IgD-negative memory B cell (primary cell): Measurements from ENCODE around the gene USP44. TPM values are rescaled to one million over a fixed set of nuclear protein-coding genes. Genes with fewer than 3 reads are reported as not detected.

Source experiments
- H3K27ac Mint-ChIP-seq, 3 donors: one replicate each; pipeline ENCODE4 v1.8.0; 2020 to 2022; ENCODE audit warnings: mild to moderate bottlenecking in 3 of 3, mixed read lengths in 3 of 3, moderate library complexity in 1 of 3
- H3K27me3 Mint-ChIP-seq: one replicate; pipeline ENCODE4 v1.8.0; 2021; ENCODE audit warnings: mixed read lengths
- H3K36me3 Mint-ChIP-seq: one replicate; pipeline ENCODE4 v1.8.0; 2020; ENCODE audit warnings: mild to moderate bottlenecking, mixed read lengths
- H3K4me1 Mint-ChIP-seq, 3 donors: one replicate each; pipeline ENCODE4 v1.8.0; 2020 to 2022; ENCODE audit warnings: mixed read lengths in 3 of 3, mild to moderate bottlenecking in 1 of 3
- H3K4me3 Mint-ChIP-seq, 4 donors: one replicate each; pipeline ENCODE4 v1.8.0; 2020 to 2022; ENCODE audit warnings: mild to moderate bottlenecking in 4 of 4, mixed read lengths in 4 of 4, moderate library complexity in 3 of 4
- H3K9me3 Mint-ChIP-seq, 3 donors: one replicate each; pipeline ENCODE4 v1.8.0; 2020 to 2021; ENCODE audit warnings: mixed read lengths in 3 of 3, mild to moderate bottlenecking in 1 of 3
- polyA plus RNA-seq: library from polyadenylated mRNA; unstranded; fragments of 300-500 nt; fragmentation: Illumina TruSeq; gene quantifications from one replicate; pipeline ENCODE4 v1.2.3, GENCODE V29; 2021

USP44 gene
- polyA plus RNA-seq, 1 donor from 2014 or later: 5.5 TPM

GRCh38 chr12:95557625-95558024 is 6.3 kb upstream of the USP44 start:
- H3K36me3 Mint-ChIP-seq: no peaks in the 10 kb centered on the region
- peaks cover 2% of the 10 kb centered on the region for H3K27me3 Mint-ChIP-seq
- H3K27ac Mint-ChIP-seq: no peak overlapping the region
- peaks cover 0 to 2% (median 0%) of the 10 kb centered on the region in 3 donors for H3K4me1 Mint-ChIP-seq
- no peaks in the 10 kb centered on the region for H3K9me3 Mint-ChIP-seq
- no peak overlapping the region for H3K4me3 Mint-ChIP-seq

GRCh38 chr12:95554532-95555071 is 3.3 kb upstream of the USP44 start:
- H3K27me3 Mint-ChIP-seq: no peaks in the 10 kb centered on the region
- no peak overlapping the region for H3K4me3 Mint-ChIP-seq
- peaks cover 4 to 17% (median 9%) of the 10 kb centered on the region in 3 donors for H3K4me1 Mint-ChIP-seq
- H3K27ac Mint-ChIP-seq: no peak overlapping the region
- H3K9me3 Mint-ChIP-seq: no peaks in the 10 kb centered on the region
- H3K36me3 Mint-ChIP-seq: no peaks in the 10 kb centered on the region

DNA sequence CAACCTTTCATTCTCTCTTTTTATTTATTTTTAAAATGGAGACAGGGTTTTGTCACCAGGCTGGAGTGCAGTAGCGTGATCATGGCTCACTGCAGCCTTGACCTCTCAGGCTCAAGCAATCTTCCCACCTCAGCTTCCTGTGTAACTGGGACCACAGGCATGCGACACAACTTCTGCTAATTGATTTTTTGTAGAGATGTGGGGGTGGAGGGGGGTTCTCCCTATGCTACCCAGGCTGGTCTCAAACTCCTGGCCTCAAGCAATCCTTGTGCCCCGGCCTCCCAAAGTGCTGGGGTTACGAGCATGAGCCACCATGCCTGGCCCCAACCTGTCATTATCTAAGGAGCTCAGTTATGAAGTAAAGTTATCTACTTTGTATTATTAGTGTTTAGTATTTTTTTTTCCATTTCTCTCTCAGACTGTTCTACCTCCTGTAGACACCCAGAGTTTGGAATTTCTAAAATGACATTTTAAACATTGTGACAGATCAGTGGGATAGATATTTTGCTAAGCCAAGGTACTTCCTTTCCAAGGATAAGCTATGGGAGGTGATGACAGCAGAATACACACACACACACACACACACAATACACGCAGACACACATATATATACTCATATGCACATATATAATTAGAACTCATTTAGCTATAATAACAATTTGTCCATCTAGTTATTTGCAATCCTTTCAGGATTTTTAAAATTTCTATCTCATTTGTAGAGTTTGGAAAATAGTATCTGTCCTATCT is 2.1 kb upstream of the USP44 start:
- H3K9me3 Mint-ChIP-seq: peaks cover 0 to 2% (median 0%) of the 10 kb centered on the region in 3 donors
- peak overlapping the region in 1 of 4 donors; percentile 1 for H3K4me3 Mint-ChIP-seq
- H3K36me3 Mint-ChIP-seq: no peaks in the 10 kb centered on the region
- no peaks in the 10 kb centered on the region for H3K27me3 Mint-ChIP-seq
- no peak overlapping the region for H3K27ac Mint-ChIP-seq
- peaks cover 6 to 25% (median 9%) of the 10 kb centered on the region in 3 donors for H3K4me1 Mint-ChIP-seq

GRCh38 chr12:95551913-95552516 is 739 bp upstream of the USP44 start:
- Mint-ChIP-seq H3K9me3 (peaks cover 0 to 2% (median 0%) of the 10 kb centered on the region in 3 donors), H3K4me3 (peak overlapping the region in 2 of 4 donors; percentile 59 to 92), H3K36me3 (no peaks in the 10 kb centered on the region), H3K27me3 (peaks cover 2% of the 10 kb centered on the region), H3K4me1 (peaks cover 9 to 35% (median 15%) of the 10 kb centered on the region in 3 donors), H3K27ac (no peak overlapping the region)

DNA sequence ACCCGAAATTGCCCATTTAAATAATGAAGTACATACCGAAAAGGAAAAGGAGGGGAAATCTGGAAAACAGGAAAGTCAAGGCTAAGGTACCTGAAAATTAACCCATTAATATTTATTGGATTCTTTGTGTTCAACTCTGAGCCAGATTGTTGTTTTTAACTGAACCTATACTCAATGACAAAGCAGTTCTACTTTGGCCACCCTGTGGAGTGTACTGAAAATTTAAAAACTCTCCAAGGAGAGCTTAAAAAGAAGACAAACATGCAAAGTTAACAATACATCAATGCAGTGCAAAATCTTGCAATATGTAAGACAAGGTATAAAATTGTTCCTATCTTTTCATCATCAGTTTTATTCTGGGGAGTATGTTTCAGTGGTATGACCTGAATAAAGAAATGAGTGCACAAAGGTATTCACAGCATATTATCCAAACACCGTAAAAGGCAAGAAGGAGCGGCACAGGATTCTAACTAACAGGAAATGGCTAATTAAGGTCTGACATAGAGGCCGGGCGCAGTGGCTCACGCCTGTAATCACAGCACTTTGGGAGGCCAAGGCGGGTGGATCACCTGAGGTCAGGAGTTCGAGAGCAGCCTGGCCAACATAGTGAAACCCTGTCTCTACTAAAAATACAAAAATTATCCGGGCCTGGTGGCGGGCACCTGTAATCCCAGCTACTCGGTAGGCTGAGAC is 1.7 kb downstream of the USP44 start:
- Mint-ChIP-seq H3K36me3 (no peaks in the 10 kb centered on the region), H3K9me3 (peaks cover 0 to 2% (median 0%) of the 10 kb centered on the region in 3 donors), H3K4me3 (peak overlapping the region; percentile 89 to 92 (median 90)), H3K4me1 (peaks cover 9 to 36% (median 19%) of the 10 kb centered on the region in 3 donors), H3K27ac (peak overlapping the region in 2 of 3 donors; percentile 74 to 82), H3K27me3 (peaks cover 2% of the 10 kb centered on the region)

DNA sequence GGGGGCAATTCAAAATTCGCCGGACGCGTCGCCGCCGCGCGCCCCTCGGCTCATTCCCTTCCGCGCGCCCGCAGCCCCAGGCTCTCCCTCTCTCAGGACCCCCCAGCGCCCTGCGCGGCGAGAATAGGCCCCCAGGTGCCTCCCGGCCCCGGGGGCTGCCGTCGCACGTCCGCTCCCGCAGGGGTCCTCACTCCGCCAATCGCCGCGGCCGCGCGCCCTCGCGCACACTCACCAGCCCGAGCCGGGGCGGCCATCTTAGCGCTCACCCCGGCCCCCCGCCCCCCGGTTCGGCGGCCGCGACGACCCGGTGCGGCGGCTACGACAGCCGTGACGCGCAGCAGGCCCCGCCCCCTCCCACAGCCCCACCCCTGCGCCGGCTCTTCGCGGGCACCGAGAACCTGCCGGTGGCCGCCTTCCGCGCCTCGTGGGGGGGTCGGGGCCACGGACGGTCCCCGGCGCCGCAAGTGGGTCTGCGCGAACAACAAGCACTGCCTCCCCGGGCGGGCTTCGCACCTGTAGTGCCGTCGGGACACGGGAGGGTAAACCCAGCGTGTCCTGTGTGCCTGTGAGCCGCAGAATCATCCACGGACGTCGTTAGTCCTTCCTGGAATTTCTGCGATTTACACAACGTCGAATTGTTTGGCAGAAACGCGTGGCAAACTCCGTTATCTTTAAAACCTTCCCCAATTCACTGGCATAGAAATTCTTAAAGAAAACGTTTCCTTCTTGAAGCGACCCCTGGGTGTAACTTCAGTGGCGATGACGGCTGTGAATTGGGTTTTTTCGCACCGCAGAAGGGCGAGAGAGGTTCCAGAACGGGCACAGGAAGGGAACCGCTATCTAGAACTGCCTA is 2.5 kb downstream of the USP44 start:
- Mint-ChIP-seq H3K9me3 (peaks cover 0 to 2% (median 0%) of the 10 kb centered on the region in 3 donors), H3K36me3 (no peaks in the 10 kb centered on the region), H3K4me3 (peak overlapping the region; percentile 89 to 95 (median 91)), H3K27ac (peak overlapping the region; percentile 74 to 88 (median 82)), H3K27me3 (peaks cover 2% of the 10 kb centered on the region), H3K4me1 (peaks cover 9 to 36% (median 19%) of the 10 kb centered on the region in 3 donors)

GRCh38 chr12:95548056-95548538 is 3.2 kb downstream of the USP44 start:
- peaks cover 9 to 36% (median 17%) of the 10 kb centered on the region in 3 donors for H3K4me1 Mint-ChIP-seq

GRCh38 chr12:95547522-95548055 is 3.7 kb downstream of the USP44 start:
- peak overlapping the region; percentile 68 to 87 (median 68) for H3K27ac Mint-ChIP-seq
- H3K9me3 Mint-ChIP-seq: peaks cover 0 to 2% (median 0%) of the 10 kb centered on the region in 3 donors
- H3K4me3 Mint-ChIP-seq: peak overlapping the region; percentile 90 to 98 (median 94)
- peaks cover 2% of the 10 kb centered on the region for H3K27me3 Mint-ChIP-seq
- H3K36me3 Mint-ChIP-seq: no peaks in the 10 kb centered on the region
- H3K4me1 Mint-ChIP-seq: peaks cover 9 to 36% (median 17%) of the 10 kb centered on the region in 3 donors

More at GRCh38 chr12:95548056-95548538, 3.2 kb downstream of the USP44 start:
- Mint-ChIP-seq H3K9me3 (peaks cover 0 to 2% (median 0%) of the 10 kb centered on the region in 3 donors), H3K27me3 (peaks cover 2% of the 10 kb centered on the region), H3K4me3 (peak overlapping the region; percentile 90 to 98 (median 94)), H3K27ac (peak overlapping the region; percentile 68 to 88 (median 87)), H3K36me3 (no peaks in the 10 kb centered on the region)

DNA sequence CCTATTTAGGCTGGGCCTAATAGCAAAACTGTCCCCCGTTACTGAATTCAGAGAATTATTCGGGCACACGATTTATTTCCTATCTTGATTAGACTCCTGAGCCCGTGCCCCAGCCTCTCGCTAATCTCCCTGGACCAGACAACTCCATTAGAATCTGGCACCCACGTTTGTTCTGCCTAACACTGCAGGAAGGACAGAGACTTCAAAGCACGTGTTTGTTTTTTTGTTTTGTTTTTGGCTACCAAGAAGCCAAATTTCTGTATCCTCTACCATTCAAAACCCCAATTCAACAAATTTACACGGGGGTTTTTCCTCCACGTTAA is 4.8 kb downstream of the USP44 start:
- peaks cover 2% of the 10 kb centered on the region for H3K27me3 Mint-ChIP-seq

DNA sequence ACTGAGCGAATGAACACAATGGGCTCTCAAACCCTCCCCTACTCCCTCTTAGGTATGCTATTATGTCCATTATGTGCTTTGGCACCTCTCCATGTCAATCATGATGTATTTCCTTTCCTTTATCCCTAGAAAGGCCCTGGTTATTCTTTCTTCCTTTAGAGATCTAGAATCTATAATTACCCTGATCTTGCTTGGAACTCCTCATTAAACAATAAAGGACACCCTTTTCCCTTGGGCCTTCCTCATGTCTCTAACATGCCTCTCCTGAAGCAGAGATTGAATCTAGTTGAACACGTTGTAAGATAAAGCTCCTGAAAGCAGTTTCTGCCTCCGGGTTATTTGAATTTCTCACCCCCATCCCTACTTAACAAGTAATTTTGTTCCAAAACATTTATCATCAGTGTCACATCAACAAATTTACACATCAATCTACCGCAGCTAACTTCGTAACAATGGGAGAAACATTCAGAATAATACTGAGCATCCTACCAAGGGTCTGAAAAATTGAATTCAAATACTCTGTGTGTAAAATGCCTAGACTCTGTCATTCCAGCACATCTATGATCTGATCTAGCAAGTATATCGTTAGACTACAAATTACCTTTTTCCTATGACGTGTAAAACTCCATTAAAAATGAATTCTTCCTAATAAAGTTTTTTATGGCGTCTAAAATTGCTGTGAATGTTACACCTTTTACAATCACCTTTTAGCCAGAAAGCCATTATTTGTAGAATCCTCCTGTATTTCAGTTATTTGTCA is 5.4 kb downstream of the USP44 start:
- Mint-ChIP-seq H3K4me1 (peaks cover 5 to 22% (median 10%) of the 10 kb centered on the region in 3 donors), H3K27ac (no peak overlapping the region), H3K9me3 (peaks cover 0 to 2% (median 0%) of the 10 kb centered on the region in 3 donors), H3K4me3 (peak overlapping the region in 1 of 4 donors; percentile 92), H3K36me3 (no peaks in the 10 kb centered on the region), H3K27me3 (peaks cover 2% of the 10 kb centered on the region)

More for the DNA sequence above, 4.8 kb downstream of the USP44 start:
- Mint-ChIP-seq H3K27ac (no peak overlapping the region), H3K4me1 (peaks cover 5 to 27% (median 10%) of the 10 kb centered on the region in 3 donors), H3K36me3 (no peaks in the 10 kb centered on the region), H3K9me3 (peaks cover 0 to 2% (median 0%) of the 10 kb centered on the region in 3 donors), H3K4me3 (peak overlapping the region in 1 of 4 donors; percentile 92)

DNA sequence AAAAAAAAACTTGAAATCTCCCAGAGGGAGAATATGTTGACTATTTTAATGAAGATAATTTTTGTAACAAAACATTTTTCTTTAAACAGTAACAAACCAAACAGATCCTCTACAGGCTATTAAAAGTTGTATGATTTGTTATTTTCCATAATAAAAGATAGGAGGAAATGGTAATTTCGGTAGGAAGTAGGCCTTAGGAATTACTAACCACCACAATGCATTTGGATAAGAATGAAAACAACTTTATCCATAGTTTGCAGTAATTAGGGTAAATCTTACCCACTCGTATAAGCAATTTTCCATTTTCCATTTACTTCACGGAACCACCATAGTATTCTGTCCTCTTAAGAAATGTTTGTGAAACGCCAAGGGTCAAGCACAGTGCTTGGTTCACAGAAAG is 6.0 kb downstream of the USP44 start:
- H3K36me3 Mint-ChIP-seq: no peaks in the 10 kb centered on the region
- H3K27ac Mint-ChIP-seq: no peak overlapping the region
- H3K4me3 Mint-ChIP-seq: no peak overlapping the region
- H3K9me3 Mint-ChIP-seq: peaks cover 0 to 2% (median 0%) of the 10 kb centered on the region in 3 donors
- H3K4me1 Mint-ChIP-seq: peaks cover 5 to 19% (median 10%) of the 10 kb centered on the region in 3 donors
- H3K27me3 Mint-ChIP-seq: peaks cover 2% of the 10 kb centered on the region

GRCh38 chr12:95544756-95545155 is 6.5 kb downstream of the USP44 start:
- H3K27ac Mint-ChIP-seq: no peak overlapping the region
- no peak overlapping the region for H3K4me3 Mint-ChIP-seq
- H3K4me1 Mint-ChIP-seq: peaks cover 5 to 19% (median 12%) of the 10 kb centered on the region in 3 donors
- no peaks in the 10 kb centered on the region for H3K36me3 Mint-ChIP-seq
- H3K27me3 Mint-ChIP-seq: peaks cover 2% of the 10 kb centered on the region
- H3K9me3 Mint-ChIP-seq: peaks cover 0 to 2% (median 0%) of the 10 kb centered on the region in 3 donors

GRCh38 chr12:95543305-95543704 is 8.0 kb downstream of the USP44 start:
- Mint-ChIP-seq H3K27me3 (peaks cover 2% of the 10 kb centered on the region), H3K27ac (no peak overlapping the region), H3K36me3 (no peaks in the 10 kb centered on the region), H3K4me3 (no peak overlapping the region), H3K4me1 (peaks cover 3 to 12% (median 12%) of the 10 kb centered on the region in 3 donors), H3K9me3 (no peaks in the 10 kb centered on the region)
